Heart right ventricle (tissue), 16 donors: ENCODE measurements around the gene RAC2. TPM values are rescaled to one million over a fixed set of nuclear protein-coding genes. Genes with fewer than 3 reads are reported as not detected.

Experiments
- ATAC-seq, 8 donors: fragments of 200-7000 bp; cut with Tn5 transposase; one replicate each; pipeline ENCODE4 v1.9.1; 2020; ENCODE audit warnings: mild to moderate bottlenecking in 8 of 8, moderate library complexity in 8 of 8, moderate number of reproducible peaks in 1 of 8
- DNase-seq, 2 donors: peaks; one replicate each; pipeline ENCODE4 v3.0.0-alpha.2; 2020
- H3K27ac ChIP-seq, 10 donors: fragments of 200-600 bp; sonication (generic) in 2 of 10; one replicate each; pipeline versions ENCODE4 v1.5.0 to v1.8.0; 2020 to 2022; ENCODE audit warnings: mild to moderate bottlenecking in 3 of 10
- H3K27me3 ChIP-seq, 7 donors: fragments of 200-600 bp; one replicate each; pipeline ENCODE4 v1.8.0; 2021 to 2022; ENCODE audit warnings: mild to moderate bottlenecking in 2 of 7
- H3K36me3 ChIP-seq, 9 donors: fragments of 200-600 bp; sonication (generic) in 1 of 9; one replicate each; pipeline versions ENCODE4 v1.5.0 to v1.8.0; 2020 to 2022; ENCODE audit warnings: mild to moderate bottlenecking in 2 of 9
- H3K4me1 ChIP-seq, 9 donors: fragments of 200-600 bp; sonication (generic) in 1 of 9; one replicate each; pipeline versions ENCODE4 v1.5.0 to v1.8.0; 2020 to 2022; ENCODE audit warnings: mild to moderate bottlenecking in 4 of 9
- H3K4me3 ChIP-seq, 10 donors: fragments of 200-600 bp; sonication (generic) in 2 of 10; one replicate each; pipeline versions ENCODE4 v1.5.0 to v1.8.0; 2020 to 2022; ENCODE audit warnings: mild to moderate bottlenecking in 7 of 10, moderate library complexity in 2 of 10
- H3K9me3 ChIP-seq, 11 donors: fragments of 200-600 bp in 10 of 11; sonication (generic) in 2 of 11; one replicate each; pipeline versions ENCODE4 v1.5.0 to v1.8.0; 2013 to 2022; ENCODE audit warnings: mild to moderate bottlenecking in 2 of 11, control low read depth in 1 of 11, moderate library complexity in 1 of 11
- CTCF ChIP-seq, 9 donors: fragments of 200-600 bp; sonication (generic) in 2 of 9; IDR thresholded peaks; one replicate each; pipeline versions ENCODE4 v1.5.0 to v1.8.0; 2021 to 2022; ENCODE audit warnings: antibody characterized with exemption in 9 of 9, mild to moderate bottlenecking in 5 of 9, moderate library complexity in 1 of 9
- WGBS, 2 donors: extraction: QIAGEN DNeasy Blood & Tissue Kit; methylation state at CpG; one replicate each; pipeline ENCODE4 v1.1.7; 2013; ENCODE audit warnings: inconsistent platforms in 1 of 2; 5-methylcytosine and 5-hydroxymethylcytosine counted together
- intact Hi-C, 10 donors: fragments of 100-400 bp; cut with DNase I; formaldehyde crosslinking; loops; one replicate each; pipeline versions ENCODE4 v1.11.1 to v1.14.2; 2022
- polyA plus RNA-seq, 2 donors: library from polyadenylated mRNA; stranded (reverse); fragments of 200-250 nt; gene quantifications; one replicate each; pipeline ENCODE4 v1.2.3, GENCODE V29; 2013
- total RNA-seq, 10 donors: library from RNA; stranded (reverse); fragmentation: NEBNext Ultra II Directional in 3 of 10; extraction: Animal tissue kit (Norgen Biotek cat#: 25700) in 3 of 10; gene quantifications; one replicate each; pipeline versions ENCODE4 v1.2.1 to v1.2.4, GENCODE V29; 2021 to 2023
- donor health status: Arrhythmogenic right ventricular cardiomyopathy.
- donor health status: ischemic (EF 13 %, LVEDD 7.1; RV severe dilation, severe dysfunction).
- donor health status: healthy with polysubstance abuse.
- donor health status: DM: no; HTN: yes; CAD: no.
- donor health status: DM: no; HTN: no; CAD: no.
- donor health status: ischemic (EF 25% LVEDD 6.9; RV normal size, moderate dysfunction).
- donor health status: ischemic (EF 25% LVEDD 5.7; RV mildly dilated, moderate dysfunction).
- donor health status: healthy.
- donor health status: DM: yes; HTN: yes; CAD: no.
- donor health status: Ischemic cardiomyopathy.
- donor health status: ischemic (EF 35%, LVEDD 5.7; RV mildly dilated, moderate dysfunction).
- donor health status: nonischemic (EF 11% LVEDD 7.7; RV severe dilation, severe dysfunction).
- donor health status: DM: yes; HTN: yes; CAD: no.
- donor health status: PGD.
- donor health status: ischemic (EF 29% LVEDD 5.4; RV normal size, mild dysfunction).
- donor health status: nonischemic (EF 23%, LVEDD 6.1; RV moderate dilation, normal function).

The RAC2 gene
- total and polyA plus RNA-seq, 12 donors = 1.1 to 37.1 (median 3.5) TPM

- peak within 1 kb of the TSS in 7 of 10 donors; percentile 23 to 96 (median 47) for H3K27ac ChIP-seq
- peak in 6 of 8 donors; percentile 31 to 60 (median 50) for ATAC-seq
Measured at GRCh38 chr22:37282385-37282677, 38.3 kb upstream of the RAC2 start, which contains the start of gene CYTH4. Gene CYTH4 (plus strand): TSS chr22:37282508. CDS start chr22:37282570, 62 bp downstream.

GRCh38 chr22:37281646-37282384 is 37.7 kb upstream of the RAC2 start:
- 83 to 86% methylated on average over 12 of the region's 12 CpGs for WGBS, 2 donors
- DNase-seq (no peak), ATAC-seq (no peak)
- H3K27me3 ChIP-seq = peaks cover 0 to 78% (median 55%) of the 10 kb centered on the region in 7 donors
- intact Hi-C loops = no loop called here
- H3K9me3 ChIP-seq = no peaks in the 10 kb centered on the region
- peak overlapping the region in 4 of 10 donors; percentile 26 to 75 (median 41) for H3K4me3 ChIP-seq
- H3K27ac ChIP-seq = peak overlapping the region in 3 of 10 donors; percentile 47 to 96 (median 49)
- no peak for TF ChIP-seq CTCF (IDR thresholded peaks at IDR 0.05)
- peaks cover 0 to 39% (median 4%) of the 10 kb centered on the region in 9 donors for H3K4me1 ChIP-seq
- peaks cover 0 to 13% (median 0%) of the 10 kb centered on the region in 9 donors for H3K36me3 ChIP-seq

More at GRCh38 chr22:37282385-37282677, 38.3 kb upstream of the RAC2 start, which contains the start of gene CYTH4:
- no peak for TF ChIP-seq CTCF (IDR thresholded peaks at IDR 0.05)
- peak; percentile 43 to 61 for DNase-seq
- WGBS, 2 donors = 40 to 45% methylated on average over 12 of the region's 12 CpGs
- intact Hi-C loops = no loop called here
- Histone ChIP-seq H3K27me3 (peaks cover 0 to 78% (median 55%) of the 10 kb centered on the region in 7 donors), H3K36me3 (peaks cover 0 to 18% (median 0%) of the 10 kb centered on the region in 9 donors), H3K9me3 (no peaks in the 10 kb centered on the region), H3K4me1 (peaks cover 0 to 40% (median 4%) of the 10 kb centered on the region in 9 donors), H3K4me3 (peak within 1 kb of the TSS in 8 of 10 donors; percentile 14 to 75 (median 36))

- peaks cover 0 to 8% (median 0%) of the 10 kb centered on the region in 9 donors for H3K36me3 ChIP-seq
- H3K27ac ChIP-seq = peak overlapping the region in 1 of 10 donors; percentile 96
- intact Hi-C loops = no loop called here
- DNase-seq = no peak
- no peak for ATAC-seq
- peaks cover 0 to 33% (median 4%) of the 10 kb centered on the region in 9 donors for H3K4me1 ChIP-seq
- no peak overlapping the region for H3K4me3 ChIP-seq
- TF ChIP-seq CTCF (IDR thresholded peaks at IDR 0.05) = no peak
- peaks cover 0 to 78% (median 55%) of the 10 kb centered on the region in 7 donors for H3K27me3 ChIP-seq
- WGBS, 2 donors = 82 to 85% methylated on average over 7 of the region's 7 CpGs
- no peaks in the 10 kb centered on the region for H3K9me3 ChIP-seq
Measured at GRCh38 chr22:37281195-37281594, 37.1 kb upstream of the RAC2 start.

- DNase-seq = no peak
- Histone ChIP-seq H3K36me3 (peaks cover 0 to 4% (median 0%) of the 10 kb centered on the region in 9 donors), H3K4me1 (peaks cover 0 to 29% (median 4%) of the 10 kb centered on the region in 9 donors), H3K4me3 (no peak overlapping the region), H3K9me3 (no peaks in the 10 kb centered on the region), H3K27ac (peak overlapping the region in 1 of 10 donors; percentile 96), H3K27me3 (peaks cover 0 to 78% (median 55%) of the 10 kb centered on the region in 7 donors)
- ATAC-seq = no peak
- intact Hi-C loops = no loop called here
- 92 to 95% methylated on average over 5 of the region's 5 CpGs for WGBS, 2 donors
- no peak for TF ChIP-seq CTCF (IDR thresholded peaks at IDR 0.05)
Measured at GRCh38 chr22:37280718-37281117, 36.6 kb upstream of the RAC2 start.
